Fibroblast of lung (primary cell): Measurements from ENCODE around the gene COBL. TPM values are rescaled to one million over a fixed set of nuclear protein-coding genes. Genes with fewer than 3 reads are reported as not detected.

ENCODE experiments used
- DNase-seq, 2 donors: peaks; one replicate each; pipeline versions ENCODE4 v3.0.0 to v3.0.0-alpha.2; 2010; ENCODE audit warnings: low read depth in 2 of 2
- H2AFZ ChIP-seq: 2 replicates; pipeline ENCODE4 v1.5.1; 2012; ENCODE audit warnings: low read length, control low read depth, inconsistent platforms
- H3K27ac ChIP-seq: 2 replicates; pipeline ENCODE4 v1.5.1; 2011; ENCODE audit warnings: low read length, control low read depth; ENCODE audit not compliant: insufficient read depth
- H3K27me3 ChIP-seq: 2 replicates; pipeline ENCODE4 v1.5.1; 2011; ENCODE audit warnings: mild to moderate bottlenecking, low read length; ENCODE audit not compliant: control insufficient read depth, insufficient read depth
- H3K36me3 ChIP-seq: 2 replicates; pipeline ENCODE4 v1.5.1; 2011; ENCODE audit warnings: low read length; ENCODE audit not compliant: control insufficient read depth, insufficient read depth
- H3K4me1 ChIP-seq: 2 replicates; pipeline ENCODE4 v1.5.1; 2011; ENCODE audit warnings: low read length; ENCODE audit not compliant: control insufficient read depth, insufficient read depth; ENCODE audit errors: extremely low read depth
- H3K4me2 ChIP-seq: 2 replicates; pipeline ENCODE4 v1.5.1; 2011; ENCODE audit warnings: low read length, control low read depth; ENCODE audit not compliant: insufficient read depth; ENCODE audit errors: extremely low read depth
- H3K4me3 ChIP-seq, 4 experiments: fragments of 200-600 bp in 1 of 4; sonication (generic) in 1 of 4; replicated peaks in 1 of 4; 2 replicates each; pipeline ENCODE4 v1.5.1; 2011 to 2016; ENCODE audit warnings: low read length in 4 of 4, low read depth in 3 of 4, mild to moderate bottlenecking in 3 of 4, control low read depth in 2 of 4, inconsistent platforms in 1 of 4, mixed read lengths in 1 of 4; ENCODE audit not compliant: insufficient read depth in 1 of 4; ENCODE audit errors: control extremely low read depth in 1 of 4
- H3K79me2 ChIP-seq: 2 replicates; pipeline ENCODE4 v1.5.1; 2012; ENCODE audit warnings: mild to moderate bottlenecking, low read length, inconsistent platforms; ENCODE audit not compliant: control insufficient read depth, insufficient read depth
- H3K9ac ChIP-seq: 2 replicates; pipeline ENCODE4 v1.5.1; 2011; ENCODE audit warnings: mild to moderate bottlenecking, low read length, control low read depth; ENCODE audit not compliant: insufficient read depth
- H3K9me3 ChIP-seq: 2 replicates; pipeline ENCODE4 v1.5.1; 2012; ENCODE audit warnings: low read depth, low read length; ENCODE audit not compliant: control insufficient read depth, insufficient read depth
- H4K20me1 ChIP-seq: 2 replicates; pipeline ENCODE4 v1.5.1; 2011; ENCODE audit warnings: low read length; ENCODE audit not compliant: control insufficient read depth, insufficient read depth; ENCODE audit errors: extremely low read depth
- EZH2 ChIP-seq: IDR thresholded peaks from 2 replicates; pipeline ENCODE4 v1.5.1; 2012; ENCODE audit warnings: low read length, control low read depth, mild to moderate bottlenecking; ENCODE audit errors: missing control alignments
- polyA plus RNA-seq, 2 donors: library from polyadenylated mRNA; depleted of rRNA in 1 of 2; stranded (reverse) in 1 of 2; unstranded in 1 of 2; fragments of >200 nt; gene quantifications; 2 replicates each; pipeline ENCODE4 v1.2.1, GENCODE V29; 2011 to 2012; ENCODE audit warnings: missing spikeins in 1 of 2
- total RNA-seq: library from RNA; depleted of rRNA; stranded (reverse); fragments of >200 nt; gene quantifications from 2 replicates; pipeline ENCODE4 v1.2.1, GENCODE V29; 2014
- TF ChIP-seq, protein P1 (sequence below), 2 donors: IDR thresholded peaks in 1 of 2; conservative IDR thresholded peaks in 1 of 2; 1 replicate in 1 of 2; 2 replicates in 1 of 2; pipeline ENCODE4 v1.5.1; 2011 to 2012; ENCODE audit warnings: low read length in 2 of 2, control low read depth in 1 of 2, inconsistent platforms in 1 of 2, low read depth in 1 of 2, mild to moderate bottlenecking in 1 of 2

Gene COBL
- total and polyA plus RNA-seq, 2 donors (not counting 1 experiment from before 2014, with no cell fraction given): 0.10 to 0.33 TPM

DNA sequence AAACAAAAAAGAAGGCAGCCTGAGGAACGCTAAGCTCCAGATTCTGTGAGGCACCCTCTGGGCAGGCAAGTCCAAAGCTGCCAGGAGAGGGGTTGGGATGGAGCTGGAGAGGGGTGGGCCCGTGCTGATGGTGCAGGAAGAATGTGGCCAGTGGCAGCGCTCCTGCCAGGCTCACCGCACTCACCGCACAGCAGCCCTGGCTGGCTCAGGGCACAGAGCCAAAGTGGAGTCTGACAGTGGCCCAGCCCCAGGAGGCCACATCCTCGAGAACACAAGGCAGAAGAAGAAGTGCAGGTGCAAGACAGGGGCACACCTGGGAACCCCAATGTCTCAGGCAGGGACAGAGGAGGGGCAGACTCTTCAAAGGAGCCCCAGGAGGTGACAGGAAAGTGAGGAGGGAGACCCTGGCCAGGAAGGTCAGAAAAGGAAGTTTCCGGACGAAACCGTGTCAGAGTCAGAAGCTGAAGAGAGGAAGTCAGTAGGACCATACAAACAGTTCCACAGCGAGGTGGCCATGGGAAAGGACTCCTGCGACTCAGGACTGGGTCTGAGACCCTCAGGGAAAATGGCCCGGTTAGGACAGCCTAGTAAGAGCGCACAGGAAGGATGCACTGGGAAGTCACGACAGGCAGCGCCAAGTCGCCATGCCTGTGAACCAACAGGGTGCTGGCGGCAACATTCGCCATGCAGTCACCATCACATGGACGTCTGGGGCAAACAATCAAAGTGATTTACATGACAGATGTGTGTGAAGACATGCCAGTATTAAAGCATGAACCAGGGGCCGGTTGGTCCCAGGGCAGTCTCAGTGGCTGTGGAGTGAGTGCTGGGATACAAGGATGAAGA, 54.4 kb downstream of the COBL start:
- H3K4me3 ChIP-seq: no peak overlapping the region
- no peaks in the 10 kb centered on the region for H3K36me3 ChIP-seq
- no peak overlapping the region for H3K27ac ChIP-seq
- no peaks in the 10 kb centered on the region for H4K20me1 ChIP-seq
- H3K9ac ChIP-seq: no peak overlapping the region
- no peak overlapping the region for H3K4me2 ChIP-seq
- no peak overlapping the region for H2AFZ ChIP-seq
- H3K27me3 ChIP-seq: no peaks in the 10 kb centered on the region
- H3K4me1 ChIP-seq: no peaks in the 10 kb centered on the region
- H3K9me3 ChIP-seq: no peaks in the 10 kb centered on the region
- H3K79me2 ChIP-seq: no peaks in the 10 kb centered on the region
- no peak for DNase-seq
- TF ChIP-seq EZH2: no peak
- TF ChIP-seq, protein P1, sequence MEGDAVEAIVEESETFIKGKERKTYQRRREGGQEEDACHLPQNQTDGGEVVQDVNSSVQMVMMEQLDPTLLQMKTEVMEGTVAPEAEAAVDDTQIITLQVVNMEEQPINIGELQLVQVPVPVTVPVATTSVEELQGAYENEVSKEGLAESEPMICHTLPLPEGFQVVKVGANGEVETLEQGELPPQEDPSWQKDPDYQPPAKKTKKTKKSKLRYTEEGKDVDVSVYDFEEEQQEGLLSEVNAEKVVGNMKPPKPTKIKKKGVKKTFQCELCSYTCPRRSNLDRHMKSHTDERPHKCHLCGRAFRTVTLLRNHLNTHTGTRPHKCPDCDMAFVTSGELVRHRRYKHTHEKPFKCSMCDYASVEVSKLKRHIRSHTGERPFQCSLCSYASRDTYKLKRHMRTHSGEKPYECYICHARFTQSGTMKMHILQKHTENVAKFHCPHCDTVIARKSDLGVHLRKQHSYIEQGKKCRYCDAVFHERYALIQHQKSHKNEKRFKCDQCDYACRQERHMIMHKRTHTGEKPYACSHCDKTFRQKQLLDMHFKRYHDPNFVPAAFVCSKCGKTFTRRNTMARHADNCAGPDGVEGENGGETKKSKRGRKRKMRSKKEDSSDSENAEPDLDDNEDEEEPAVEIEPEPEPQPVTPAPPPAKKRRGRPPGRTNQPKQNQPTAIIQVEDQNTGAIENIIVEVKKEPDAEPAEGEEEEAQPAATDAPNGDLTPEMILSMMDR (conservative IDR thresholded peaks at IDR 0.05 in 1 of 2, IDR thresholded peaks at IDR 0.05 in 1 of 2; ENCODE audit: low read depth in 1 of 2, low read length in 2 of 2): no peak

DNA sequence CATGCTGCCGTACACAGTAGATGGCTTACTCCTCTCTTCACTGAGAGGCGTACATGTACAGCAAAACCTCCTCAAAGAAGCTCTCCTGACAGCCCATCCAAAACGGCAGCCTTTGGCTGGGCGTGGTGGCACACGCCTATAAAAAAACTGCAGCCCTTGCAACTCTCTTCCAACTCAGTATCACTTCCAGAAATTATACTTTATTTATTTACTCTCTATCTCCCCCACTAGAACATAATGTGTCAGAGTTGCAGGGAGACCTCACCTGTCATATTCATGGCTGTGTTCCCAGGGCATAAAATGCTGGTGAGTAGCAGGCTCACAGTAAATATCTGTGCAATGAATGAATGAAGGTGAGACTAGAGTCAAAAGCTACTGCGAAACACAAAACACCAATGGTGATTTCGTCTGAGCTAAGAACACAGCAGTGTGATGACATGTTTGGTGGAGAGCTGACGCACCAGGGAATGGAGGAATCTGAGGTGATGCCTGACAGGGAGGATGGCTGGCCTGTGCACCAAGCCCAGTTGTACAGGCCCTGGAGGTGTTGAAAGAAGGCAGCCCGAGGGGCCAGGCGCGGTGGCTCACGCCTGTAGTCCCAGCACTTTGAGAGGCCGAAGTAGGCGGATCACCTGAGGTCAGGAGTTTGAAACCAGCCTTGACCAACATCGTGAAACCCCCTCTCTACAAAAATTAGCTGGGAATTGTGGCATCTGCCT, 55.3 kb downstream of the COBL start:
- Histone ChIP-seq H3K36me3 (no peaks in the 10 kb centered on the region), H3K4me1 (no peaks in the 10 kb centered on the region), H3K27me3 (no peaks in the 10 kb centered on the region), H3K4me2 (no peak overlapping the region), H3K27ac (no peak overlapping the region), H3K9ac (no peak overlapping the region), H3K79me2 (no peaks in the 10 kb centered on the region), H4K20me1 (no peaks in the 10 kb centered on the region), H3K4me3 (no peak overlapping the region), H2AFZ (no peak overlapping the region), H3K9me3 (no peaks in the 10 kb centered on the region)
- no peak for DNase-seq
- TF ChIP-seq, protein P1 (conservative IDR thresholded peaks at IDR 0.05 in 1 of 2, IDR thresholded peaks at IDR 0.05 in 1 of 2; ENCODE audit: low read depth in 1 of 2, low read length in 2 of 2): no peak
- TF ChIP-seq EZH2: no peak

DNA sequence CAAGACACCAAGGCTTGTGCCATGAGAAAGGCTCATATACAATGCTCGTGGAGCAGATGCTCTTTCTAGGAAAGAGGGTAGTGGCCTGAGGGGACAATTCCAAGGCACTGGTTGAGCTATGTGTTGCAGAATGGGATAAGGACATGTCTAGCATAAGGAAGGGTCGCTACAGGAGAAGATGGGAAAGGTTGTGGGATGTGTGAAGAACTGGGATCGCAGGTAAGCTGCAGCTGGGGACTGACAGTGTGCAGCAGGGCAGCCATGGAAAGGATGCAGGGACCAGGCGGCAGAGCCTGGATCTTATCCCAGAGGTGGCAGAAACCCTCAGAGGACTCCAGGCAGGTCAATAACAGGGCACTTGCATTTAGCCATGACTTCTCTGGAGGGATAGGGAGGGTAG, 56.1 kb downstream of the COBL start:
- no peak for DNase-seq
- no peaks in the 10 kb centered on the region for H3K9me3 ChIP-seq
- no peak overlapping the region for H3K4me2 ChIP-seq
- no peaks in the 10 kb centered on the region for H3K79me2 ChIP-seq
- no peaks in the 10 kb centered on the region for H3K4me1 ChIP-seq
- TF ChIP-seq, protein P1 (conservative IDR thresholded peaks at IDR 0.05 in 1 of 2, IDR thresholded peaks at IDR 0.05 in 1 of 2; ENCODE audit: low read depth in 1 of 2, low read length in 2 of 2): no peak
- TF ChIP-seq EZH2: no peak
- H3K27me3 ChIP-seq: no peaks in the 10 kb centered on the region
- no peaks in the 10 kb centered on the region for H3K36me3 ChIP-seq
- no peaks in the 10 kb centered on the region for H4K20me1 ChIP-seq
- H3K9ac ChIP-seq: no peak overlapping the region
- H3K27ac ChIP-seq: no peak overlapping the region
- no peak overlapping the region for H2AFZ ChIP-seq
- H3K4me3 ChIP-seq: no peak overlapping the region
